Astrocyte of the spinal cord (primary cell): ENCODE data around the gene ENTPD1.

ENCODE experiments used
- DNase-seq: peaks from one replicate; pipeline ENCODE4 v3.0.0; 2011; ENCODE audit warnings: low read depth, low spot score
- H3K4me3 ChIP-seq: 2 replicates; pipeline ENCODE4 v1.5.1; 2011; ENCODE audit warnings: low read depth, mild to moderate bottlenecking, low read length, moderate library complexity
- in situ Hi-C: cut with HindIII; loops from 2 replicates; pipeline ENCODE4 v1.10.0; 2017; ENCODE audit warnings: low sequenced_read_pairs
- TF ChIP-seq, protein P1 (sequence below): IDR thresholded peaks from 2 replicates; pipeline ENCODE4 v1.5.1; 2012; ENCODE audit warnings: low read depth, mild to moderate bottlenecking, low read length, inconsistent platforms

ENTPD1 gene

DNA sequence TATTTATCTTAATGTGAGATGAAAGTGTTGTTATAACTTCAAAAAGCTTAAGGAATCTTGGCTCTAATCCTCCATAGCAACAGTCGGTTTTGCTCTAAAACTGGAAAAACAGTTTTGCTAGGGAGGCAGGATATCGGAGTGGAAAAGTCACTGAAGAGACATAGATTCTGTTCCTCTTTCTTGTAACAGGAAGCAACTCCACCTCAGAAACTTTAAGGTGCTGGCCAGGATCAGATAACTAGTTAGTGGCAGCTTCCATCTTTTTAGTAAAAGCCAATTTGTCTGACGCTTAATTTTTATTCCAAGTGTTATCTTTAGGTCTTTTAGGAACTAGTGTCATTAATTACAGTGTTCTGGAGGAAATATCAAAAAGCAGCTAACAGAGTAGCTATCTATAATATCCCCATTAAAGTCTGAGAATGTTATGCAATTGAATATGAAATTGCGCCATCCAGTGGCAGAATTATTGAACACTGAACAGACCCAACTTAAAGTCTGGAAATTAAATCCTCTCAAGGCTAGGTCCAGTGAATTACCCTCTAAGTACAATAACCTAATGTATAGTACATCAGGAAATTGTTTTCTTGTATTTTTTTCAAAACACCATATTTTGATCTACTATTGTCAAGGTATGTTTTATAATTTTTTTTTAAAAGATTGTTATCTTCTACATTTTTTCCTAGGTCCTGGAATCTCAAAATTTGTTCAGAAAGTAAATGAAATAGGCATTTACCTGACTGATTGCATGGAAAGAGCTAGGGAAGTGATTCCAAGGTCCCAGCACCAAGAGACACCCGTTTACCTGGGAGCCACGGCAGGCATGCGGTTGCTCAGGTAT, 85.9 kb downstream of the ENTPD1 start:
- in situ Hi-C loops = no loop called here
- DNase-seq = peak; percentile 79
- TF ChIP-seq, protein P1, sequence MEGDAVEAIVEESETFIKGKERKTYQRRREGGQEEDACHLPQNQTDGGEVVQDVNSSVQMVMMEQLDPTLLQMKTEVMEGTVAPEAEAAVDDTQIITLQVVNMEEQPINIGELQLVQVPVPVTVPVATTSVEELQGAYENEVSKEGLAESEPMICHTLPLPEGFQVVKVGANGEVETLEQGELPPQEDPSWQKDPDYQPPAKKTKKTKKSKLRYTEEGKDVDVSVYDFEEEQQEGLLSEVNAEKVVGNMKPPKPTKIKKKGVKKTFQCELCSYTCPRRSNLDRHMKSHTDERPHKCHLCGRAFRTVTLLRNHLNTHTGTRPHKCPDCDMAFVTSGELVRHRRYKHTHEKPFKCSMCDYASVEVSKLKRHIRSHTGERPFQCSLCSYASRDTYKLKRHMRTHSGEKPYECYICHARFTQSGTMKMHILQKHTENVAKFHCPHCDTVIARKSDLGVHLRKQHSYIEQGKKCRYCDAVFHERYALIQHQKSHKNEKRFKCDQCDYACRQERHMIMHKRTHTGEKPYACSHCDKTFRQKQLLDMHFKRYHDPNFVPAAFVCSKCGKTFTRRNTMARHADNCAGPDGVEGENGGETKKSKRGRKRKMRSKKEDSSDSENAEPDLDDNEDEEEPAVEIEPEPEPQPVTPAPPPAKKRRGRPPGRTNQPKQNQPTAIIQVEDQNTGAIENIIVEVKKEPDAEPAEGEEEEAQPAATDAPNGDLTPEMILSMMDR = peak; percentile 50
- no peak overlapping the region for H3K4me3 ChIP-seq

DNA sequence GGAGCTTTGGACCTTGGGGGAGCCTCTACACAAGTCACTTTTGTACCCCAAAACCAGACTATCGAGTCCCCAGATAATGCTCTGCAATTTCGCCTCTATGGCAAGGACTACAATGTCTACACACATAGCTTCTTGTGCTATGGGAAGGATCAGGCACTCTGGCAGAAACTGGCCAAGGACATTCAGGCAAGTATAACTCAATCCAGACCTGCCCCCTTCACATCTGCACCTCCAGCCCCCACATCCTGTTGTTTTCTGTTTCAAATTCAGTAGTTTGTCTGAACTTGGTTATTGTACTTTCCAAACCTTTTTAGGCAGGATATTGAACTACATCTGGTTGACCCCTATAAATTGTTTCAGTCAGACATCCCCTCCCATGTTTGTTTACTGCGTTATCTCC, 89.4 kb downstream of the ENTPD1 start:
- in situ Hi-C loops = no loop called here
- no peak for DNase-seq
- TF ChIP-seq, protein P1 = no peak
- H3K4me3 ChIP-seq = no peak overlapping the region

DNA sequence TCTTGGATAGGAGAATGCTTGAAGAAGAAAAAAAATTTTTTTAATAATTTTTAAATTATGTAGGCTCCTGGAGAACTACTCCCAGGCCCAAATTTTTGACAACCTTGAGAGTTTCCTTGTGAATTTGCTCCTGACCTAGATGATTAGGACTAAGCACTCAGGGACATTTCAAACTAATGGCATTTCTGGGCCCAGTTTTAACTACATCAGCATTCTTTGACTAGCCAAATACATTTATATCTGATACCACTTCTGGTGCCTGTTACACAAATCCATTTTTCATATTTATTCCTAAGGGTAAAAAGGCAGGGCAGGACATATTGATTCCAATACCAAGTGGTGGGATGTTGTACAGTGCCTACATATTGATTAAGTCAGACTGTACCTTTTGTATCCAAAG, 91.0 kb downstream of the ENTPD1 start:
- no peak for DNase-seq
- in situ Hi-C loops = no loop called here
- TF ChIP-seq, protein P1 = no peak
- H3K4me3 ChIP-seq = no peak overlapping the region

DNA sequence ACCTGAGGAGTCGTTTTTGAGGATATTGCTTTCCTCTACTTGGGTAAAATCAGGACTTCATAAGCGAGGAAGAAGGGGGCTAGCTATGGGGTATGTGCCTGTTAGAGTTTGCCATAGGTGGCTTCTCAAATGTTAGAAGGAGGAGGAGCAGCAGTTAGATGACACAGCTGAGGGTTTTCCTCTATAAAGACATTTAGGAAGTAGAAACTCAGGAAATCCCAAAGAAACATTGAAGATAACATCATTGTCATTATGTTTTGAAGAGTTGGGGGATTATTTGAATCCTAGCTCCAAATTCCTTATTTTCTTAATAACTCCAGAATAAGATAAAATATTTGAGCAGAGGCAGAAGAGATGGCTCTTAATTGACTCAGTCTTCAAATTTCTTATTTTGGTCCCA, 92.9 kb downstream of the ENTPD1 start:
- TF ChIP-seq, protein P1 = no peak
- no peak for DNase-seq
- H3K4me3 ChIP-seq = no peak overlapping the region
- in situ Hi-C loops = no loop called here

DNA sequence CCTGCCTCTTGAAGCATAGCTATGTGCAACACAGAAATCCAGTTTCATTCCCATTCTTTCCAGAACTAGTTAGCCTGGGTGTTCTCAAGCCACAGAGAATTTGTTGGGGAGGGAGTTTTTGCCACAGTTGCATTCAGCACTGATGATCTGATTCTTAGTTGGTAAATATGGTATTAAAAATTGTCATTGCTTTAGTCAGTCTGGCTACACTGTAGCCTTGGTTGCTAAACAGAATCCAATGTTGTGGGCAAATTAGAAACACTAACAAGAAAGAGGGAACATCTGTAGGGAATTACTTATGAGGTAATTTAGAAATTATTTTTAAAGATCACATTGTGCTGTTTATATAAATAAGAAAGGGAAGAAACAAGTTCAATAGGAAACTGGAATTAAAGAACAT, 94.8 kb downstream of the ENTPD1 start:
- in situ Hi-C loops = no loop called here
- no peak overlapping the region for H3K4me3 ChIP-seq
- no peak for DNase-seq
- TF ChIP-seq, protein P1 = no peak

DNA sequence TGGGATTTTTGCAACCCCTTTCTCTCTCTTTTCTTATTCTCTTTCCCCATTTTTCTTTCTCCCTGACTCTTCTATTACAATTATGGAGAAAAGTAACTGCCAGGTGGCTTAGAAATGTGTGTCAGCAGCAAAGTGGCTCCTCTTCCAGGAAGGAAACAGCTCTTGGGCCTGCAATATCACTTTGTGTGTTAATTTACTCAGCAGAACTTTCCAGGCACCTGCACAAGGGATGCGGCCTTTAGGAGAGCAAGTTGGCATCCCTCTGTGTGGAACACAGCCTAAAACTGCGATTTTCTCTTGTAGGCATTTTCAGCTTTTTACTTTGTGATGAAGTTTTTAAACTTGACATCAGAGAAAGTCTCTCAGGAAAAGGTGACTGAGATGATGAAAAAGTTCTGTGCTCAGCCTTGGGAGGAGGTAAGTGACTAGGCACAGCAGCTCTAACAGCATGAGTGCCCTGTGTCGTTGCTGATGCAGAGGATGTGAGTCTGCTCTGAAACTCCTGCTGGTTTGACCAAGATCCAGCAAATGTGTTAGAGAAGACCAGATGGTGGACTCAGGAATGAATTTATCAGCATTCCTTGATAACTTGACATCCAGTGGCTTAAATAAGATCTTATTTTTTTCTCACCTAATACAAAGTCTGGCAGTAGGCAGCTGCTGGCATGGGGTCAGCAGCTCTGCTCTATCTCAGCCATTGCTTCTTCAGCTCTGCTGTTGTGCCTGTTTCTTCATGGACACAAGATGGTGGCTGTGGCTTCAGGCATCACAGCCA, 104.4 kb downstream of the ENTPD1 start:
- TF ChIP-seq, protein P1 = no peak
- no peak for DNase-seq
- no peak overlapping the region for H3K4me3 ChIP-seq
- in situ Hi-C loops = no loop called here
